Panc1 (cell line): ENCODE data around the gene RS1. TPM values are rescaled to one million over a fixed set of nuclear protein-coding genes. Genes with fewer than 3 reads are reported as not detected.

ENCODE experiments used
- ATAC-seq: fragments of 200-7000 bp; cut with Tn5 transposase; 2 replicates; pipeline ENCODE4 v1.9.1; 2020; ENCODE audit warnings: mild to moderate bottlenecking, moderate library complexity
- BruUV-seq: library from RNA; stranded (reverse); fragments of 400-500 nt; replicated peaks from 2 replicates; lab custom pipeline; 2021; lab: Mats Ljungman, UMichigan
- CTCF ChIA-PET: fragments of 300-600 bp; sonication (Branson Sonifier 250); formaldehyde crosslinking; loops from one replicate; lab custom pipeline; 2022; ENCODE audit warnings: antibody characterized with exemption; lab: Charles Lee
- POLR2A ChIA-PET: fragments of 300-600 bp; sonication (Branson Sonifier 250); formaldehyde crosslinking; loops from one replicate; lab custom pipeline; 2022; ENCODE audit warnings: antibody characterized with exemption; lab: Charles Lee
- DNase-seq: peaks from one replicate; pipeline ENCODE4 v3.0.0-alpha.2; 2010; ENCODE audit warnings: low read depth, low spot score
- H3K27ac ChIP-seq: 2 replicates; pipeline ENCODE4 v1.5.1; 2011; ENCODE audit warnings: mild to moderate bottlenecking, low read length, inconsistent platforms
- H3K27me3 ChIP-seq: fragments of 200-500 bp; sonication (Bioruptor generic); 2 replicates; pipeline ENCODE4 v1.6.0; 2014; ENCODE audit warnings: low read length, inconsistent platforms; ENCODE audit not compliant: control insufficient read depth, insufficient read depth
- H3K36me3 ChIP-seq: fragments of 200-500 bp; sonication (Bioruptor generic); 2 replicates; pipeline ENCODE4 v1.5.1; 2014; ENCODE audit warnings: inconsistent platforms, mild to moderate bottlenecking, low read length, moderate library complexity; ENCODE audit not compliant: control insufficient read depth, insufficient read depth
- H3K4me1 ChIP-seq: 2 replicates; pipeline ENCODE4 v1.5.1; 2011; ENCODE audit warnings: inconsistent platforms, mild to moderate bottlenecking, low read length, moderate library complexity; ENCODE audit not compliant: control insufficient read depth, insufficient read depth
- H3K4me3 ChIP-seq, 2 experiments: 2 replicates each; pipeline ENCODE4 v1.5.1; 2011 to 2012; ENCODE audit warnings: low read depth in 2 of 2, low read length in 2 of 2, mild to moderate bottlenecking in 2 of 2, inconsistent platforms in 1 of 2, moderate library complexity in 1 of 2
- H3K9me3 ChIP-seq: fragments of 200-500 bp; sonication (Bioruptor generic); 2 replicates; pipeline ENCODE4 v1.5.1; 2014; ENCODE audit warnings: low read depth, mild to moderate bottlenecking, inconsistent platforms, low read length, moderate library complexity; ENCODE audit not compliant: control insufficient read depth, insufficient read depth
- POLR2AphosphoS5 ChIP-seq: IDR thresholded peaks from 2 replicates; pipeline ENCODE4 v1.6.1; 2012; ENCODE audit warnings: mild to moderate bottlenecking, low read depth, low read length, moderate library complexity
- SIN3A ChIP-seq: IDR thresholded peaks from 2 replicates; pipeline ENCODE4 v1.6.1; 2012; ENCODE audit warnings: low read depth, mild to moderate bottlenecking, low read length, moderate library complexity, borderline replicate concordance; ENCODE audit not compliant: insufficient read depth
- TCF7L2 ChIP-seq: IDR thresholded peaks from 2 replicates; pipeline ENCODE4 v1.6.1; 2011; ENCODE audit warnings: mild to moderate bottlenecking, low read depth, low read length, inconsistent platforms
- in situ Hi-C: cut with HindIII; loops from 2 replicates; pipeline ENCODE4 v1.10.0; 2016; ENCODE audit warnings: low sequenced_read_pairs, low pct_unique_long_range_greater_than_20kb
- intact Hi-C: fragments of 100-400 bp; cut with micrococcal nuclease; formaldehyde crosslinking; loops from one replicate; pipeline ENCODE4 v1.10.0; 2022; ENCODE audit not compliant: unreplicated experiment
- total RNA-seq: library from RNA; stranded (reverse); gene quantifications from one replicate; pipeline ENCODE4 v1.2.1, GENCODE V29; 2021; ENCODE audit not compliant: unreplicated experiment
- TF ChIP-seq, protein P1 (sequence below): fragments of 450-650 bp; IDR thresholded peaks from 2 replicates; pipeline ENCODE4 v1.5.1; 2017; ENCODE audit warnings: mild to moderate bottlenecking
- TF ChIP-seq, protein P2 (sequence below), 2 experiments: IDR thresholded peaks; 2 replicates each; pipeline ENCODE4 v1.6.1; 2011 to 2012; ENCODE audit warnings: low read depth in 2 of 2, control low read depth in 1 of 2, low read length in 1 of 2, mild to moderate bottlenecking in 1 of 2, moderate library complexity in 1 of 2; ENCODE audit not compliant: insufficient read depth in 1 of 2

Gene RS1
- total RNA-seq, 1 experiment from 2014 or later = not detected

DNA sequence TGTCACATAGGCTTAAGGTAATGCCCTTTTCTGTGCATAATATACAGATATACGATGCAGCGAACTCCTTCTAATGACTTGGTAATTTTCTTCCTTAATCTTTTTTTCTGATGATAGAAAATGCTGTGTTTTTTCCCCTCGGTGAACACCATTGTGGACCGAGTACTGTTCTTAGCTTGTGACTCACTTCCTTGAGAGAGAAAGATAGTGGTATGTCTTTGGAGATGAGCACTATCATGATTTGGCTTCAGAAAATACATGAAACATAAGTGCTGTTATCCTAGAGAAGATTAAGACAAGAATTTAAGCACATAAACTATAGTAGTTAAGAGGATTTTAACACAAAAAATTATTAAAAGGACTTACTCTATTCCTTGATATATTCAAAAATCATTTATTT, 63.9 kb downstream of the RS1 start:
- intact Hi-C loops (no loop called here), in situ Hi-C loops (no loop called here)
- POLR2A ChIA-PET = no interaction called here
- H3K36me3 ChIP-seq = no peaks in the 10 kb centered on the region
- no peak overlapping the region for H3K27ac ChIP-seq
- DNase-seq (no peak), ATAC-seq (no peak)
- BruUV-seq = no TSS peak
- H3K4me1 ChIP-seq = no peaks in the 10 kb centered on the region
- no peaks in the 10 kb centered on the region for H3K27me3 ChIP-seq
- TF ChIP-seq SIN3A (no peak), POLR2AphosphoS5 (no peak), TCF7L2 (no peak)
- TF ChIP-seq, protein P1, sequence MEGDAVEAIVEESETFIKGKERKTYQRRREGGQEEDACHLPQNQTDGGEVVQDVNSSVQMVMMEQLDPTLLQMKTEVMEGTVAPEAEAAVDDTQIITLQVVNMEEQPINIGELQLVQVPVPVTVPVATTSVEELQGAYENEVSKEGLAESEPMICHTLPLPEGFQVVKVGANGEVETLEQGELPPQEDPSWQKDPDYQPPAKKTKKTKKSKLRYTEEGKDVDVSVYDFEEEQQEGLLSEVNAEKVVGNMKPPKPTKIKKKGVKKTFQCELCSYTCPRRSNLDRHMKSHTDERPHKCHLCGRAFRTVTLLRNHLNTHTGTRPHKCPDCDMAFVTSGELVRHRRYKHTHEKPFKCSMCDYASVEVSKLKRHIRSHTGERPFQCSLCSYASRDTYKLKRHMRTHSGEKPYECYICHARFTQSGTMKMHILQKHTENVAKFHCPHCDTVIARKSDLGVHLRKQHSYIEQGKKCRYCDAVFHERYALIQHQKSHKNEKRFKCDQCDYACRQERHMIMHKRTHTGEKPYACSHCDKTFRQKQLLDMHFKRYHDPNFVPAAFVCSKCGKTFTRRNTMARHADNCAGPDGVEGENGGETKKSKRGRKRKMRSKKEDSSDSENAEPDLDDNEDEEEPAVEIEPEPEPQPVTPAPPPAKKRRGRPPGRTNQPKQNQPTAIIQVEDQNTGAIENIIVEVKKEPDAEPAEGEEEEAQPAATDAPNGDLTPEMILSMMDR = no peak
- TF ChIP-seq, protein P2, sequence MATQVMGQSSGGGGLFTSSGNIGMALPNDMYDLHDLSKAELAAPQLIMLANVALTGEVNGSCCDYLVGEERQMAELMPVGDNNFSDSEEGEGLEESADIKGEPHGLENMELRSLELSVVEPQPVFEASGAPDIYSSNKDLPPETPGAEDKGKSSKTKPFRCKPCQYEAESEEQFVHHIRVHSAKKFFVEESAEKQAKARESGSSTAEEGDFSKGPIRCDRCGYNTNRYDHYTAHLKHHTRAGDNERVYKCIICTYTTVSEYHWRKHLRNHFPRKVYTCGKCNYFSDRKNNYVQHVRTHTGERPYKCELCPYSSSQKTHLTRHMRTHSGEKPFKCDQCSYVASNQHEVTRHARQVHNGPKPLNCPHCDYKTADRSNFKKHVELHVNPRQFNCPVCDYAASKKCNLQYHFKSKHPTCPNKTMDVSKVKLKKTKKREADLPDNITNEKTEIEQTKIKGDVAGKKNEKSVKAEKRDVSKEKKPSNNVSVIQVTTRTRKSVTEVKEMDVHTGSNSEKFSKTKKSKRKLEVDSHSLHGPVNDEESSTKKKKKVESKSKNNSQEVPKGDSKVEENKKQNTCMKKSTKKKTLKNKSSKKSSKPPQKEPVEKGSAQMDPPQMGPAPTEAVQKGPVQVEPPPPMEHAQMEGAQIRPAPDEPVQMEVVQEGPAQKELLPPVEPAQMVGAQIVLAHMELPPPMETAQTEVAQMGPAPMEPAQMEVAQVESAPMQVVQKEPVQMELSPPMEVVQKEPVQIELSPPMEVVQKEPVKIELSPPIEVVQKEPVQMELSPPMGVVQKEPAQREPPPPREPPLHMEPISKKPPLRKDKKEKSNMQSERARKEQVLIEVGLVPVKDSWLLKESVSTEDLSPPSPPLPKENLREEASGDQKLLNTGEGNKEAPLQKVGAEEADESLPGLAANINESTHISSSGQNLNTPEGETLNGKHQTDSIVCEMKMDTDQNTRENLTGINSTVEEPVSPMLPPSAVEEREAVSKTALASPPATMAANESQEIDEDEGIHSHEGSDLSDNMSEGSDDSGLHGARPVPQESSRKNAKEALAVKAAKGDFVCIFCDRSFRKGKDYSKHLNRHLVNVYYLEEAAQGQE (IDR thresholded peaks at IDR 0.05; ENCODE audit: insufficient read depth in 1 of 2, low read depth in 2 of 2, low read length in 1 of 2) = no peak
- CTCF ChIA-PET = no interaction called here
- no peak overlapping the region for H3K4me3 ChIP-seq
- no peaks in the 10 kb centered on the region for H3K9me3 ChIP-seq

DNA sequence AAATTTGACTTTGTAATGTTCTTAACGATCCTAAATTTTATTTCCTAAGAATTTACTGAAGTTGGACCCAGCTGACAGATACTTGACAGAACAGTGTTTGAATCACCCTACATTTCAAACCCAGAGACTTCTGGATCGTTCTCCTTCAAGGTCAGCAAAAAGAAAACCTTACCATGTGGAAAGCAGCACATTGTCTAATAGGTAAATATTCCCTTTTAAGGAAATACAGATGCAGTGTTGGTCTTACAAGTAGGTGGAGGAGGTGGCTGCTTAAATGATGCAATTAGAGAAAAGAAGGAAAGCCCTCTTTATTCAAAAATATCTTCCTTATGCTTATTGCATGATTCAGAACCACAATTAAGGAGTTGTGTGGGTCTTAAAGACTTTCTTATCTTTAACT, 73.5 kb downstream of the RS1 start:
- ATAC-seq (no peak), DNase-seq (no peak)
- in situ Hi-C loops = no loop called here
- no peaks in the 10 kb centered on the region for H3K9me3 ChIP-seq
- CTCF ChIA-PET = no interaction called here
- no peaks in the 10 kb centered on the region for H3K36me3 ChIP-seq
- no peak overlapping the region for H3K27ac ChIP-seq
- POLR2A ChIA-PET = no interaction called here
- H3K4me3 ChIP-seq = no peak overlapping the region
- H3K27me3 ChIP-seq = no peaks in the 10 kb centered on the region
- BruUV-seq = no TSS peak
- no peak for TF ChIP-seq TCF7L2
- TF ChIP-seq, protein P2 (IDR thresholded peaks at IDR 0.05; ENCODE audit: insufficient read depth in 1 of 2, low read depth in 2 of 2, low read length in 1 of 2) = no peak
- no peak for TF ChIP-seq SIN3A
- TF ChIP-seq, protein P1 = no peak
- H3K4me1 ChIP-seq = no peaks in the 10 kb centered on the region
- intact Hi-C loops = no loop called here
